Left renal cortex interstitium (tissue), 4 donors: ENCODE measurements around the gene FAM227A. TPM values are rescaled to one million over a fixed set of nuclear protein-coding genes. Genes with fewer than 3 reads are reported as not detected.
"Not testable (repeated sequence)": the region's sequence is repeated elsewhere in the genome, so short reads cannot be mapped to it uniquely, and the experiment has no call there.

Experiments used
- DNase-seq, 4 donors: peaks; one replicate each; pipeline ENCODE4 v3.0.0-alpha.2; 2013; ENCODE audit warnings: low read depth in 4 of 4, low spot score in 2 of 4, missing footprints in 1 of 4
- polyA plus RNA-seq, 4 donors: library from polyadenylated mRNA; unstranded; fragments of 120-200 nt; gene quantifications; one replicate each; pipeline ENCODE4 v1.2.1, GENCODE V29; 2013; ENCODE audit not compliant: insufficient read length in 4 of 4

FAM227A gene
- polyA plus RNA-seq, 4 donors: 3.6 to 12.6 (median 7.8) TPM

DNA sequence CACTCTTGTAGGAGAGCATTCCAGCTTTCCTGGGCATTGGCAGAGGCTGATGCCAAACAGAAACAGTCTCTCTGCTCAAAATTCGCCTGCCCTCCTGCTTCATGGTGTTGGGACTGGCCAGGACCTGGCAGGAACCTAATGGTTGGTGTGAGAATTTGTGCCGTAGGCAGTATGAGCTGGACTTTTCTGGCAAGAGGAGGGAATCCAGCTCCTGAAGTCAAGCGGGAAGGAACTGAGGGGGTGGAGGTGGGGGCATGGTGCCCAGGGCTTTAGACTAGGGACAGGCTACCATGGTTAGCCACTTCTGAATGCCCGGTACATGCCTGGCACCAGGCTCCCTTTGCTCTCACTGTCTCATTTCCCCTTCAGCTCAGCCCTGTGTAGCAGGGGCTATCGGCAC is 18.7 kb upstream of the FAM227A start:
- no peak for DNase-seq

- DNase-seq: peak in 2 of 4 donors; percentile 2 to 13
Observed at GRCh38 chr22:38657045-38657909, 1.1 kb upstream of the FAM227A start.

DNA sequence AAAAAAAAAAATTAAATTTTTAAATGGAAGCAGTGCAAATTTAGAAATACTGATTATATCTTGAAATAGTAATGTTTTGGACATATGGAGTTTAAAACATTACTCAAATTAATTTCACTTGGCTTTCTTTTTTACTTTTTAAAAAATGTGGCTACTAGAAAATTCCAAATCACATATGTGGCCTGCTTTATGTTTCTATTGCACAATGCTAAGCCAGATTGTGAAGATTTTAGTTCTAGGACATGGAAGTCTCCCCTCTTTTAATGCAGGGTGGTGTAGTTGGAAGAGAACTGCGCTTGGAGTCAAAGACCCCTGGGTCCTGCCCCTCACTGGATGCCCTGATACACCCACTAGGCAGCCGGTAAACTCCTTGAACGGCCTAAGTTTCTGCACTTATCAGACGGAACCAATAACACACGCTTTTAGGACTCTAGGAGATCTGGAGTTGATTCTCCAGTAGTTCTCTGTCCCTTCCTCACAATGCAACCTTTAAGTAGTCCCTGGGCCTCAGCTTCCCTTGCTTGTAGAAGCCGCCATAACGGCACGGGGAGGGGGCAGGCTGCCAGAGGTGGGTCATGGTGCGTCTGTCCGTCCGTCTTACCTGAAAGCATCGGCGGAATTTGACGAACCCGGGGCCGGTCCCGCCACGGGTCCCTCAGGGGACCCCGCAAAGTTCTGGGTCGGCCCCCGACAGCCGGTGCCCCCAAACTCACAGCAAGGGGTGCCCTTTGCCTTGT is 505 bp downstream of the FAM227A start:
- peak; percentile 5 to 28 (median 10) for DNase-seq

GRCh38 chr22:38653741-38654140 is 2.5 kb downstream of the FAM227A start:
- no peak for DNase-seq

GRCh38 chr22:38652859-38653258 is 3.3 kb downstream of the FAM227A start:
- no peak for DNase-seq

- DNase-seq: no peak
Observed at GRCh38 chr22:38649841-38650522, 6.2 kb downstream of the FAM227A start.

- no peak for DNase-seq
Observed at GRCh38 chr22:38645430-38645829, 10.8 kb downstream of the FAM227A start.

- DNase-seq: not testable (repeated sequence)
Observed at GRCh38 chr22:38644245-38644644, 11.9 kb downstream of the FAM227A start.

GRCh38 chr22:38641476-38642040 is 14.6 kb downstream of the FAM227A start:
- DNase-seq: no peak

GRCh38 chr22:38638728-38639127 is 17.5 kb downstream of the FAM227A start:
- DNase-seq: no peak

DNA sequence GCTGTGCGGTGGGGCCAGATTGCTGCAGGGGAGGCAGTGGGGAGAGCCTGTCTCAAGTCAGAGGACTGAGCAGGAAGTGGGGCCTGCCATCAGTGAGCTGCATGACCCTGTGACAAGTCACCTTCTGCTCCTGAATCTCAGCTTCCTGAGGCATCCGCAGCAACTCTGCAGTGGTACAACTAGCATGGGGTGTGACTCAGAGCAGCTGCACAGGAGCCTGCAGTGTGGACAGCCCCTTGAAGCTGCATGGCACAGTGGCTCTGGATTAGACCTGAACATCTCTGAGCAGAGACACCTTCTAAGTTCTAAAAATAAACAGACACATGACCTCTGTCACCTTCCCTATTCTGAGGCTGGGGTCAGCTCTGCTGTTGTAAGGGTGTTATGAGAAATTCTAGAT is 18.0 kb downstream of the FAM227A start:
- DNase-seq: no peak

DNA sequence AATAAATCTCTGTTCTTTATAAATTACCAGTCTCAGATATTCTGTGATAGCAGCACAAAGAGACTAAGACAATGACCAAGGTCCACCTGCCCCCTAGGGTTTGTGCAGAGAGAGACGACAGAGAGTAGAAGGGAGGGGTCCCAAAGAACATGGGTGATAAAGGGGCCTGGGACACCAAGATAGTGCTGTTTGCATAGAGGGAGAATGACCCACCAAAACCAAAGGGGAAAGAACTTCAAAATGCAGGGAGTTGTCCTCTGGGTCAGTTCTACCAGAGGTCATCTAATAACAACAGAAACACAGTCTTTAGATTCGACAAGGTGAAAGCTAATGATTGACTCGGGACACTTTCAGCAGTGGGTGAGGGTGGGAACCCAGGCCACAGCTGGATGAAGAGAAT is 23.7 kb downstream of the FAM227A start:
- no peak for DNase-seq

DNA sequence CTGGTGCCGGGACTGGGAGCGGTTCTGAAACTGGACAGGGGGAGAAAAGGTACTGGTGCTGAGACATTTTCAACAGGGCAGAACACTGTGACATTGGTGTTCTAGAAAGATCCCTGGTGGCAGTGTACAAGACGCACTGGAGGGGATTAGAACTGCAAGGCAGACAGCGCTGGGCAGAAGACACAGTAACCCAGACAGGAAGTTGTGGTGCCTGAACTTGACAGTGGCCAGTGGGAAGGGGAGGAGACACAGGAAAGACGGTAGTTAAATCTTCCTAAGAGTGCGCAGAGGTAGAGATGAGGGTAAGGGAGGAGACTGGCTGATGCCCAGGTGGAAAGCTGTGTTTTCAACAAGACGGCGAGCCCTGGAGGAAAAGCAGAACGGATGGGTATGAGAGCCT is 24.5 kb downstream of the FAM227A start:
- no peak for DNase-seq

GRCh38 chr22:38629108-38629507 is 27.1 kb downstream of the FAM227A start:
- DNase-seq: no peak

- DNase-seq: no peak
Observed at GRCh38 chr22:38628444-38628843, 27.7 kb downstream of the FAM227A start.

DNA sequence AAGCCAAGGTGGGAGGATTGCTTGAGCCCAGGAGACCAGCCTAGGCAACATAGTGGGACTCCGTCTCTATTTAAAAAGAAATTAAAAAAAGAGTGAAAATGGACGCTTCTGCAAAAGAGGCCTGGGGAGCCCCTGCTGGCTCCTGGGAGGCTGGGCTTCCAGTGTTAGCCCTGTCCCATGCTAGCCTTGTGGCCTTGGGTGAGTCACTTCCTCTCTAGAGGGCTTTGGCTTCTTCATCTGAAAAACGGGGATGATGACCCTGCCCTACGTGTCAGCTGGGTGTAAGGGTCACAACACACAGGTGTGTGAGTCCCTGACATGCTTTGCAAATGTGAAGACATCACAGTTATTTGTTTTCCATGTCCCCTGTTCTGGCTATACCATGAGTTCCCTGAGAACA is 32.8 kb downstream of the FAM227A start:
- no peak for DNase-seq

- DNase-seq: no peak
Observed at GRCh38 chr22:38618682-38619081, 37.5 kb downstream of the FAM227A start.

DNA sequence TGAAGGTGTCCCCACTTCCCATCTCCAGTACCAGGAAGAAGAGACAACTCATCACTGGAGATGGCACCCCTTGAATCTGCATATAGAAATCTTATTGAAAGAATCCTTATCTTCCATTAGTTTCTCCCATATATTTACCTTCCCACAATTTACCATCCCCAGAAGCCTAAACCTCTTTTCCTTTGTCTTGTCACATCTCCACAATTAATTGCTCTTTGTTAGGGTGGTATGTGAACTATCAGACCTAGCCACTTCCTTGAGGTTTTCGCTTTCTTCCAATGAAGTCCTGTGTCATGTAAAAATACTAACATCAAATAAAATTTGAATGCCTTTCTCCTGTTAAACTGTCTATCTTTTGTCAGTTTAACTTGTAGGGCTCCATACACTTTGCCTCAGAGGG is 37.9 kb downstream of the FAM227A start:
- DNase-seq: no peak

DNA sequence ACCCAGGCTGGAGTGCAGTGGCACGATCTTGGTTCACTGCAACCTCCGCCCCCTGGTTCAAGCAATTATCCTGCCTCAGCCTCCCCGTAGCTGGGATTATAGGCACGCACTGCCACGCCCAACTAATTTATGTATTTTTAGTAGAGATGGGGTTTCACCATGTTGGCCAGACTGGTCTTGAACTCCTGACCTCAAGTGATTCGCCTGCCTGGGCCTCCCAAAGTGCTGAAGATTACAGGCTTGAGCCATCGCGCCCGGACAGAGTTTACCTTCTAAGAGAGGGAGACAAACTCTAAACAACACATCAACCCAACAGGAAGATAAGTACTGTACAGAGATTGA is 41.2 kb downstream of the FAM227A start:
- DNase-seq: not testable (repeated sequence)

DNA sequence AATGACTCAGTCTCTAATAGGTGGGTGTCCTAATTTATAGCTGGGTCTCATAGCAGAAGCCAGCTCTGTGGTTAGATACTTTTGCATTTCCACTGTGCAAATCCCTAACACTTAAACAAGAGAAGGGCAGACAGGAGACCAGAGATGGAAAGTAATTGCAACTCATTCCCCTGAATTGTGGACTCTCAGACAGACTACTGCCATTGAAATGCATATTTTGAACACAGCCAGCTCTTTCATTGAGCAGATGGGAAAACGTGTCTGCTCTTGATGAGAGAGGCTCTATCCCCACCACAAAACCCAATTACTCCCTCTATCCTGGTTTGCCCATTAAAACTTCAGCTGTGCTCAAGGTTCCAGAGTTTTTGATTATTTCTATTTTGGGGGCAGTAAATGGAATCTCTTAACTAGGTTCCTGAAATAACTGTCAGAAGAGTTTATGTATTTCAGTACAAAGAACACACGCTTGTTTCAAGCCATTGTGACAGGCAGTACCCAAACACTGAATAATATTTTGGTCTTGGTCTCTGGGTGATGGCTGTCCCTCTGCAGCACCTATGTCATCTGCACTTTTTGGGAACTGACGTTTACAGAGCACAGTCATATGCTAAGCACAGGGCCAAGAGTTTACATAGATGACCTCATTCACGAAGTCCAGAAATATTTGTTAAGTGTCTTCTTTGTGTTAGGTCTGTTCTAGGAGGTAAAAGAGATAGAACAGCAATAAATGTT is 41.7 kb downstream of the FAM227A start:
- no peak for DNase-seq
